Suprapubic skin (tissue), 3 donors: ENCODE results near the gene CFAP65.

ENCODE experiments used
- EP300 ChIP-seq: sonication (generic); formaldehyde crosslinking; IDR thresholded peaks from one replicate; pipeline ENCODE4 v1.6.1; 2017; ENCODE audit warnings: antibody characterized with exemption
- TF ChIP-seq, protein P1 (sequence below), 2 donors: fragments of 200-600 bp in 1 of 2; fragments of 450-650 bp in 1 of 2; sonication (generic) in 1 of 2; IDR thresholded peaks; one replicate each; pipeline ENCODE4 v1.5.1; 2016 to 2019; ENCODE audit warnings: antibody characterized with exemption in 2 of 2, mild to moderate bottlenecking in 1 of 2, moderate library complexity in 1 of 2

DNA sequence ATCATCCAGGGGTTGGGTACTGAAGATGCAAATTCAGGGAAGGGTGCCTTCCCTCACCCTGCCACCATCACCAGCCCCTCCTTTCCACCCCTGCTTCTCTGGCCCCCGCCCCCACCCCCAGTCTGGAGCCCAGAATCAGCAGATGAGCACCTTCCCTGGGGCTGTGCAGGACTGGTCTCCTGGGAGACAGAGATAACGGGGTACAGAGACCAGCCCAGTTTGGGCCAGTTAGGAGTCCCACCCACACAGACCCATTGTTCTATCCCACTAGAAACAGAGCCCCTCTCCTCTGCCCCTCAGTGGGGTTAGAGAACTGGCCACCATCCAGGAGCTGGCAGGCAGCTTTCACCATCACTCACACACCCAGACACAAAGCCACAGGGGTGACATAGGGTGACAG lies 43.6 kb downstream of the CFAP65 start:
- TF ChIP-seq, protein P1, sequence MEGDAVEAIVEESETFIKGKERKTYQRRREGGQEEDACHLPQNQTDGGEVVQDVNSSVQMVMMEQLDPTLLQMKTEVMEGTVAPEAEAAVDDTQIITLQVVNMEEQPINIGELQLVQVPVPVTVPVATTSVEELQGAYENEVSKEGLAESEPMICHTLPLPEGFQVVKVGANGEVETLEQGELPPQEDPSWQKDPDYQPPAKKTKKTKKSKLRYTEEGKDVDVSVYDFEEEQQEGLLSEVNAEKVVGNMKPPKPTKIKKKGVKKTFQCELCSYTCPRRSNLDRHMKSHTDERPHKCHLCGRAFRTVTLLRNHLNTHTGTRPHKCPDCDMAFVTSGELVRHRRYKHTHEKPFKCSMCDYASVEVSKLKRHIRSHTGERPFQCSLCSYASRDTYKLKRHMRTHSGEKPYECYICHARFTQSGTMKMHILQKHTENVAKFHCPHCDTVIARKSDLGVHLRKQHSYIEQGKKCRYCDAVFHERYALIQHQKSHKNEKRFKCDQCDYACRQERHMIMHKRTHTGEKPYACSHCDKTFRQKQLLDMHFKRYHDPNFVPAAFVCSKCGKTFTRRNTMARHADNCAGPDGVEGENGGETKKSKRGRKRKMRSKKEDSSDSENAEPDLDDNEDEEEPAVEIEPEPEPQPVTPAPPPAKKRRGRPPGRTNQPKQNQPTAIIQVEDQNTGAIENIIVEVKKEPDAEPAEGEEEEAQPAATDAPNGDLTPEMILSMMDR (IDR thresholded peaks at IDR 0.05): no peak
- no peak for TF ChIP-seq EP300
